Prostate gland (tissue), 2 donors: ENCODE results near the gene PMS1.

Experiments
- POLR2A ChIP-seq: fragments of 450-650 bp; IDR thresholded peaks from one replicate; pipeline ENCODE4 v1.6.1; 2016; ENCODE audit warnings: antibody characterized with exemption, mild to moderate bottlenecking
- POLR2AphosphoS5 ChIP-seq: sonication (generic); formaldehyde crosslinking; IDR thresholded peaks from one replicate; pipeline ENCODE4 v1.6.1; 2017; ENCODE audit warnings: antibody characterized with exemption
- TF ChIP-seq, protein P1 (sequence below), 4 experiments: fragments of 200-600 bp in 2 of 4; fragments of 450-650 bp in 2 of 4; sonication (generic) in 2 of 4; IDR thresholded peaks; 1 replicate in 3 of 4; 2 replicates in 1 of 4; pipeline ENCODE4 v1.5.1; 2016 to 2019; ENCODE audit warnings: antibody characterized with exemption in 4 of 4, mild to moderate bottlenecking in 2 of 4, moderate library complexity in 2 of 4

DNA sequence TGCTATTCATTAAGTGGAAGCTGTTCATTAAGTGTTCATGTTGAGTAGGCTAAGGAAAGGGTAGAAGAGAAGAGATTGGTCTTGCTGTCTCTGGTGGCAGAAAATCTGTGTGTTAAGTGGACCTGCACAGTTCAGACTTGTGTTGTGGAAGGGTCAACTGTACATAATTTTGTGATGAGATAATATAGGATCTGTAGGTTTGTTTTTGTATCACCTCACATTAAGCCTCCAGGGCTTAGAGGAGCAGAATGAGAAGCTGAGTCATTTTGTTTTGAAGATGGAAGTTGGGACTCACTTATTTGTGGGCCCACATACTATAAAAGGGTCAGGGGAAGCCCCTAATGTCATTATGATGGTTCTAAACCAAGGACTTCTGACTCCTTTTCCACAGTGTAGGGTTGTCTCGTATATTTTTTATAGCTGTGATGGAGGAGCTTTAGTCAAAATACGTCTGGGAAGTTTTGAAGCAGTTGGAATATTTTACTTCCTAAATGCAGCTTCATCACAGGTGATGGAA, 18.2 kb downstream of the PMS1 start:
- TF ChIP-seq, protein P1, sequence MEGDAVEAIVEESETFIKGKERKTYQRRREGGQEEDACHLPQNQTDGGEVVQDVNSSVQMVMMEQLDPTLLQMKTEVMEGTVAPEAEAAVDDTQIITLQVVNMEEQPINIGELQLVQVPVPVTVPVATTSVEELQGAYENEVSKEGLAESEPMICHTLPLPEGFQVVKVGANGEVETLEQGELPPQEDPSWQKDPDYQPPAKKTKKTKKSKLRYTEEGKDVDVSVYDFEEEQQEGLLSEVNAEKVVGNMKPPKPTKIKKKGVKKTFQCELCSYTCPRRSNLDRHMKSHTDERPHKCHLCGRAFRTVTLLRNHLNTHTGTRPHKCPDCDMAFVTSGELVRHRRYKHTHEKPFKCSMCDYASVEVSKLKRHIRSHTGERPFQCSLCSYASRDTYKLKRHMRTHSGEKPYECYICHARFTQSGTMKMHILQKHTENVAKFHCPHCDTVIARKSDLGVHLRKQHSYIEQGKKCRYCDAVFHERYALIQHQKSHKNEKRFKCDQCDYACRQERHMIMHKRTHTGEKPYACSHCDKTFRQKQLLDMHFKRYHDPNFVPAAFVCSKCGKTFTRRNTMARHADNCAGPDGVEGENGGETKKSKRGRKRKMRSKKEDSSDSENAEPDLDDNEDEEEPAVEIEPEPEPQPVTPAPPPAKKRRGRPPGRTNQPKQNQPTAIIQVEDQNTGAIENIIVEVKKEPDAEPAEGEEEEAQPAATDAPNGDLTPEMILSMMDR (IDR thresholded peaks at IDR 0.05): no peak
- TF ChIP-seq POLR2A (no peak), POLR2AphosphoS5 (no peak)
